Measurements from ENCODE around the gene SLAMF8. TPM values are rescaled to one million over a fixed set of nuclear protein-coding genes. Genes with fewer than 3 reads are reported as not detected.

The SLAMF8 gene
- total RNA-seq, 1 experiment from 2014 or later = not detected

GRCh38 chr1:159847231-159847630 is 20.6 kb downstream of the SLAMF8 start:
- Histone ChIP-seq H3K4ac (ENCODE audit: low read depth, low read length) (no peak overlapping the region), H4K20me1 (ENCODE audit: control insufficient read depth, insufficient read depth, insufficient read length) (no peaks in the 10 kb centered on the region), H3K56ac (ENCODE audit: insufficient read length, low read depth, low read length) (no peak overlapping the region), H3K4me2 (ENCODE audit: insufficient read depth, insufficient read length, low read length) (no peak overlapping the region), H2BK20ac (ENCODE audit: low read depth, low read length, poor library complexity, severe bottlenecking) (no peak overlapping the region), H3K9ac (ENCODE audit: extremely low read depth, insufficient read length, low read length) (no peak overlapping the region), H3K14ac (ENCODE audit: insufficient read depth, low read length) (peak overlapping the region; percentile 53; the same call in 1 of the 2 replicates), H3T11ph (ENCODE audit: low read length) (no peak overlapping the region), H2AK5ac (ENCODE audit: insufficient read length, low read length) (no peak overlapping the region), H2AFZ (ENCODE audit: low read length) (no peak overlapping the region), H3K18ac (ENCODE audit: insufficient read length, low read depth, low read length) (no peak overlapping the region), H2BK15ac (ENCODE audit: low read depth, low read length) (no peak overlapping the region), H3K79me1 (ENCODE audit: insufficient read depth, low read depth, low read length, poor library complexity, severe bottlenecking) (no peaks in the 10 kb centered on the region), H3K27me3 (ENCODE audit: insufficient read depth, low read length) (no peaks in the 10 kb centered on the region; the same call in 1 of the 2 replicates), H3K27ac (ENCODE audit: insufficient read length, low read depth, low read length) (no peak overlapping the region), H3K23me2 (ENCODE audit: insufficient read length, low read depth, low read length, poor library complexity, severe bottlenecking) (no peaks in the 10 kb centered on the region), H3K23ac (ENCODE audit: insufficient read length, low read depth, low read length) (no peak overlapping the region), H2BK5ac (ENCODE audit: insufficient read length, low read length) (no peak overlapping the region), H4K91ac (ENCODE audit: insufficient read length, low read depth, low read length) (no peak overlapping the region), H2BK12ac (ENCODE audit: insufficient read length, low read depth, low read length) (no peak overlapping the region), H2BK120ac (ENCODE audit: low read depth, low read length, poor library complexity, severe bottlenecking) (no peak overlapping the region), H4K8ac (replicated peaks; ENCODE audit: insufficient read length, low read depth, low read length) (no peak overlapping the region), H3K9me3 (ENCODE audit: control insufficient read depth, low read depth, low read length) (no peaks in the 10 kb centered on the region), H3K4me1 (ENCODE audit: insufficient read depth, low read length) (no peaks in the 10 kb centered on the region), H3K79me2 (ENCODE audit: insufficient read depth, low read length) (no peaks in the 10 kb centered on the region), H4K5ac (ENCODE audit: insufficient read length, low read depth, low read length) (no peak overlapping the region)
- no peak for DNase-seq
- H3K27me3 Mint-ChIP-seq (ENCODE audit: low read depth) = peaks cover 16% of the 10 kb centered on the region
- no peaks in the 10 kb centered on the region for H3K36me3 Mint-ChIP-seq (ENCODE audit: insufficient read depth in 1 of 3, low read depth in 3 of 3)
- H3K27ac Mint-ChIP-seq = no peak overlapping the region
- no peaks in the 10 kb centered on the region for H3K9me3 Mint-ChIP-seq
- no CpG with 5 or more reads among the region's 4 CpGs for WGBS (ENCODE audit: extremely low coverage, insufficient read length, low lambda C conversion rate)
- no peak overlapping the region; a peak in 1 of 5 replicates for H3K4me3 Mint-ChIP-seq
- peaks cover 0 to 4% of the 10 kb centered on the region in 2 experiments; a peak in 2 of 4 replicates for H3K4me1 Mint-ChIP-seq
- no peak for TF ChIP-seq CTCF (conservative IDR thresholded peaks at IDR 0.05)
